NCI-H748 (cell line): Measurements from ENCODE around the gene UBR1.
"Not testable (repeated sequence)": the region's sequence is repeated elsewhere in the genome, so short reads cannot be mapped to it uniquely, and the experiment has no call there.

Experiments
- DNase-seq: peaks from one replicate; lab custom pipeline; 2025; ENCODE audit not compliant: unreplicated experiment; lab: John Stamatoyannopoulos, UW

The UBR1 gene

DNA sequence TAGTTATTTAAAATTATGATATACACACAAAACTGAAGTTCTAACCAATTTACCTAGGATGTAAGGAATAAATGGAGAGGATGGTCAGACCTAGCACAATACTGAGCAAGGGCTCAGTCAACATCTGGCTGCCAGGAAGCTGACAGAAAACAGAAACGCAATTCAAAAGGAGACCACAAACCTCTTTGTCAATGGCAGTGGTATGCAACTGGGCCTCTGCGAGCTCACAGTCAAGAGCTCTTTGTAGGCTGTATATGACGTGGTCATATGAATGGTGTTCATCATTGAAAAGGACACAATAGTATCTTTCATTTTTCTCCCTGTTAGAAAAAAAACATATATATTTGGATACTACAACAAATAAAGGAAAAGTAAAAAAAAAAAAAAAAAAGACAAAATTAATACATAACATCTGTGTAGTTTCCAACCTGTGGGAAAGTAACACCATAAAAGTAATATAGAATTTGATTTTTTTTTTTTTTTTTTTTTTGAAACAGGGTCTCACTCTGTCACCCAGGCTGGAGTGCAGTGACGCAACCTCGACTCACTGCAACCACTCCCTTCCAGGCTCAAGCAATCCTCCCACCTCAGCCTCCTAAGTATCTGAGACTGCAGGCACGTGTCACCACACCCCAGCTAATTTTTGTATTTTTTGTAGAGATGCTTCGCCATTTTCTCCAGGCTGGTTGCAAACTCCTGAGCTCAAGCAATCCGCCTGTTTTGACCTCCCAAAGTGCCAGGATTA lies 37.9 kb downstream of the UBR1 start:
- DNase-seq, result no peak

DNA sequence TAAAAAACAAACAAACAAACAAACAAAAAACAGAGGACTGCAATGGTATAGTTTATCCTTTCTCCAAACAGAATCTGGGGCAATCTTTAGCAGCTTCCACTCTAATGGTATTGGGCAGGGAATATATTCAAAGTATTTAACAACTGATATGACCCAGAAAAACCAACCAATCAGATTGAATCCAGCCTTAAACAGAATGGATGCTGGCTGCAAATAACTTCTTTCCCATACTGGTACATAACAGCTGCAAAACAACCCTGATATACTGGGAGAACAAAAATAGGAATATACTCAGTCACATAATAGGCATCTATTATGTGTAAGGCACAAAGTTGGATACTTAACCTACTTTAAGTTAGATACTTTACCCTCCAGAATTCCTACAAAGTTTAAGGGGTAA lies 49.1 kb downstream of the UBR1 start:
- no peak for DNase-seq

DNA sequence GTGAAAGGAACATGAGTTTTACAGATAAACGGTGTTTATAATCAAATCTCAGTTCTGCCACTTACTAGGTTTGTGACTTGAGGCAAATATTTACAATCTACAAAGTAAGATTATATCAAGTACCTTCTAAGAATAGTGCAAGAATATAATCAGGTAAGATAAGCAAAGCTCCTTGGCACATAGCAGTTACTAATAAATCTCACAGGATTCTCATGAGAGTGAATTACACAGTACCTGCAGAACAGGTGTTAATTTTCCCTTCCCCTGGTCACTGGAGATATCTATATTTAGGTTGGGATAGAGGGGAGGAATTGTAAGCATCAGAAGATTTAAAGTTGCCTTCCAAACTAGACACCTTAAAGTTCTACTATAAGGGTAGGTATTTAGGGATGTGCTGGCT lies 53.0 kb downstream of the UBR1 start:
- no peak for DNase-seq

DNA sequence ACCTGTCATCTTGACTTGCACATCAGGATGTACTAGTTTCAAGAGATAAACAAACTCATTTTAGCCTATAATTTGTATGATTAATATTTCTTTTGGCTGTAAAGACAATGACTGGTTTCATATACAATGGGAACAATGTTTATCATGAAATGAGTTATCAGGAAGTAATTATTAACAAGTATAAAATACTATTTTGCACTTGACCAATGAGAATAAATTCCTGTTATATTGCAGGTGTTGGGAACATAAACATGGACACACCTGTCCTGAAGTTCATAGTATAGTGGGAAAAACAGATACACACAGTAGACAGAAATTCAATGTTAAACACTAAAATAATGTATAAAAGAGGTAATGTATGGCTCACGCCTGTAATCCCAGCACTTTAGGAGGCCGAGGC lies 56.9 kb downstream of the UBR1 start:
- no peak for DNase-seq

DNA sequence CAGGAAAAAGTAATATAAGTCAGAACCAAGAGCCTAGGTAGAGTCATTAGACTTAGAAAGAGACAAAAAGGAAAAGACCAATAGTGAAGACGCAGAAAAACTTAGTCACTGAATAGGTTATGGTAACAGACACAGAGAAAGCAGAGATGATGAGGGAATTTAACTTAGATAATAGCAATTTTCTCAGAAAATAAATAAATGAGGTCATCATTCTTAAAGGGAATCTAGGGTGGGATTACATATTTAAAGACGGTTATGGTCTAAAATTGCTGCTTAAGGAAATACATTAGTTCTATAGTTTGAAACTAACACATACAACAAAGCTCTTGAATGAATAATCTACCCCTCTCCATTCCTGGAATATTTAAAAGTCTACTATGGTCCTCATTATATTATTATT lies 59.4 kb downstream of the UBR1 start:
- no peak for DNase-seq

DNA sequence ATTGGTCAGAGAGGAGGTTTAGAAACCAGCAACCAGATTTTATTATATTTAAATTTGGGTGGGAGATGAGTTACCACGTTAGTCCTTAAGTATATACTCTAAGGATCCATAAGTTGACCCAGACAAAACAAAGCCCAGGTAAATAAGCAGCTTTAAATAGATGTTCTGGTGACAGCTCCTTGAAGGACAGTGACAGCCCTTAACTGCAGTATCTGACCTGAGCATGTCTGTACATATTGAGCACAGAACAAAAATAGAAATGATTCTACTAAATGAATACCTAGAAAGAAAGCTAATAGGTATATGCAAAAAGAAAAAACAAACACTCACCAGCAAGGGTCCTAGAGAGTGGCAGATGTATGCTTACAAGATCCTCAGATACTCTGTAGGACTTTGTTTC lies 63.0 kb downstream of the UBR1 start:
- no peak for DNase-seq

DNA sequence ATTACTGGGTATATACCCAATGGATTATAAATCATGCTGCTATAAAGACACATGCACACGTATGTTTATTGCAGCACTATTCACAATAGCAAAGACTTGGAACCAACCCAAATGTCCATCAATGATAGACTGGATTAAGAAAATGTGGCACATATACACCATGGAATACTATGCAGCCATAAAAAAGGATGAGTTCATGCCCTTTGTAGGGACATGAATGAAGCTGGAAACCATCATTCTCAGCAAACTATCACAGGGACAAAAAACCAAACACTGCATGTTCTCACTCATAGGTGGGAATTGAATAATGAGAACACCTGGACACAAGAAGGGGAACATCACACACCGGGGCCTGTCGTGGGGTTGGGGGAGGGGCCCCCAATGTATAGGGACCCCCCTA lies 64.8 kb downstream of the UBR1 start:
- not testable (repeated sequence) for DNase-seq

DNA sequence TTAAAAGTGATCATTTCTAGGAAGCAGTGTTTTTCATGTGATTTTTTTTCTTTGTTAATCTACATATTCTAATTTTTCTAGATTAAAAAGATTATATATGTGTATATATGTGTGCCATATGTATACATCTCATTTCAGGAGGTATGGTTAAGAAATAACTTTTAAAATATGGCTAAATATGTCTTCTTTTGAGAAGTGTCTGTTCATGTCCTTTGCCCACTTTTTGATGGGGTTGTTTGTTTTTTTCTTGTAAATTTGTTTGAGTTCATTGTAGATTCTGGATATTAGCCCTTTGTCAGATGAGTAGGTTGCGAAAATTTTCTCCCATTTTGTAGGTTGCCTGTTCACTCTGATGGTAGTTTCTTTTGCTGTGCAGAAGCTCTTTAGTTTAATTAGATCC lies 70.6 kb downstream of the UBR1 start:
- not testable (repeated sequence) for DNase-seq

DNA sequence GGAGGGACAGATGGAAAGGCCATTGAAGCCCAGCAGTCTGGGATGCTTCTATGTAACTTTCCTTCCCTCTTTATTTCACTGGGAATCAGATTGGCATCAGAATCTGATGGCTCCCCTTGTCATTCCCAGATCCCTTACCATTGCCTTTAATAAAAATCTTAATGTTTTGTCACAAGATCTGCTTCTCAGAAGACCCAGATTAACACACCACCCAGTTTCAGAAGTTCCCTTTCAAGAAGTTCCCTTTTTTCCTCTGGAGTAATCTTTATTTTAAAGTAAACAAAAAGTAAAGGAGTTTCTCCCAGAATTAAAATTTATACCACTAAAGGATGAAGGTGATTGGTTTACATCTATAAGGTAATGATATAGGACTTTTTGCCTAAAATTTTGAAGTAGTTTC lies 76.4 kb downstream of the UBR1 start:
- no peak for DNase-seq

DNA sequence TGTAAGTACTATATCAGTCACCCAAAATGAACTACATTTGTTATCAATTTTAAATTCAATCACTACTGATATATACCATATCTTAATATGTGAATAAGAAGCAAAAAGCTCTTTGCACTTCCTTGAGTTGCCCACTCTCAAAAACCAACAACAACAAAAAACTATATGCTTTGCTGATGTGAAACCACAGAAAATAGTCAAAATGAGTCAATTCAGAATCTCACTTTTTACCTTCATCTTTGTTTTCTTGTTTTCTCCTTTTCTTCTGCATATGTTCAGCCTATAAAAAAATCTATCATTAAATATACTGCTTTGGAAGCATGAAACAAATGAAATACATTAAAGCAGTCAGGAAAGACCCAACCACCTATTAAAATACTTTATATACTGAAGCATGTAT lies 80.7 kb downstream of the UBR1 start:
- no peak for DNase-seq

DNA sequence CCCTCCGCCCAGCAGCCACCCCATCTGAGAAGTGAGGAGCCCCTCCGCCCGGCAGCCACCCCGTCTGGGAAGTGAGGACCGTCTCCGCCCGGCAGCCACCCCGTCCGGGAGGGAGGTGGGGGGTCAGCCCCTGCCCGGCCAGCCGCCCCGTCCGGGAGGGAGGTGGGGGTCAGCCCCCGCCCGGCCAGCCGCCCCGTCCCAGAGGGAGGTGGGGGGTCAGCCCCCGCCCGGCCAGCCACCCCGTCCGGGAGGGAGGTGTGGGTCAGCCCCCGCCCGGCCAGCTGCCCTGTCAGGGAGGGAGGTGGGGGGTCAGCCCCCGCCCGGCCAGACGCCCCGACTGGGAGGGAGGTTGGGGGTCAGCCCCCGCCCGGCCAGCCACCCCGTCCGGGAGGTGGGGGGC lies 91.2 kb downstream of the UBR1 start:
- not testable (repeated sequence) for DNase-seq

DNA sequence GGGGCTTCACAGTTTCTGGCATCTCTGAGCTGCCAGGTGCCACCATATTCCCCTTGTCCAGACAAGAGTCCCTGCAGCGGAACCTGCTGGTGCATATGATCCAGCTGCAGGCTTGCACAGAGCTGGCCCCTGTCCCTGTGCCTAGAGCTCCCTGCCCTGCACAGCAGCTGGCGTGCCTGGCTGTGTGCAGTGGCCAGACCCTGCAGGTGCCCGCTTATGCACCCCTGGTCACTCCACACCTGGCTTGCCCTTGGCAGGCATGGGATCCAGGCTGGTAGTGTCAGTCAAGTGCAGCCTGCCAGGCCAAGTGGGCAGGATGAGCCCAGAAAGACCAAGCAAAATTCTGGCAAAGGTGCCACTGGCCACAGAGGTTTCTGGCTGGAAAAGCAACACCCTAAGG lies 96.6 kb downstream of the UBR1 start:
- DNase-seq, result no peak

DNA sequence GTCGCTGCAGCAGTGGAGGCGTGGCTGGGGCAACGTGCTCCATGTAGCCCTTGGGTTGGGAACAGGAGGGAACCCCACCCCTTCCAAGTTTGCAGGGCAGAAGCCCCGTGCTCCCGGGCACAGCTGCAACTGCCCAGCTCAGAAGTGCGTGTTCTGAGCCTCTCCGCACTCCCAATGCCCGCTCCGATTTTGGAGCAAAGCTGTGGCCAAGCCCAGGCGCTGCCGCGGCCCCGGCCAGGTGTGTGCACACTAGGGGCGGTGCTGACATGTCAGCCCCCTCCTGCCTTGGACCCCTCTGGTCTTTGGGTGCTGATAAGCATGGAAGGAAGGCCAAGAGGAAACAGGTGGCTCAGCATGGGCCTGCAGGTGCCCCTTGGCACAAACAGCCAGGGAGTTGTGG lies 97.7 kb downstream of the UBR1 start:
- no peak for DNase-seq

DNA sequence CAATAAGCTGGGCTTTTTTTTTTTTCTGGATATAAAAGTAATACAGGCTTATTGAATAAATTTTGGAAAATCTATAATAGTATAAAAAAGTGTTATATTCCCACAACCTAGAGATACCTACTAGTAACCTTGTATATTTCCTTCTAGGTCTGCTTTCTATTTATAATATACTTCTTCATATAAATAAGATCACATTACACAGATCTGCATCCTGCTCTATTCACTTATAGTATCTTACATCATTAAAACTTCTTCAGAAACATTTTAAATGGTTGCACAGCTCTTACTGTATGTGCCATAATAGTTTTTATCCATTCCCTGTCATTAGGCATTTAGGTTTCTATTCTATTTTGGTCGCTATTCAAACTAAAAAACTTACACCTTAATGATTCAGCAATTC lies 98.3 kb downstream of the UBR1 start:
- no peak for DNase-seq

DNA sequence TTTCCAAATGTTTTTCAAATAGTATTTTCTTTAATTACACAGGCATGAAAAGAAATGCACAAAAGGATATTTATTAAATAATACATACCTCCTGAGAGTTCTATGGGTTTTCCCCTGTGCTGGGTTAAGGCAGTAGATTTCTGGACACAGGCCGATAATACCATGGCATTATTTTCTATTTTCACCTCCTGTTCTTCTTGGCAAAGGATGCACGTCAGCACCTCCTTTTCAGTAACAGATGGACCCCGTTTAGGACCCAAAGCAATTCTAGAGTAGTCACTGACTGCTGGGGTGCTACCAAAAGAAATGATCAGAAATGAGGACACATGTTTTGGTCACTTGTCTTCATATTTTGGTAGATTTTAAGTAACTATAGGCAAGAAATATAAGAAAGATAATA lies 98.8 kb downstream of the UBR1 start:
- DNase-seq, result no peak

DNA sequence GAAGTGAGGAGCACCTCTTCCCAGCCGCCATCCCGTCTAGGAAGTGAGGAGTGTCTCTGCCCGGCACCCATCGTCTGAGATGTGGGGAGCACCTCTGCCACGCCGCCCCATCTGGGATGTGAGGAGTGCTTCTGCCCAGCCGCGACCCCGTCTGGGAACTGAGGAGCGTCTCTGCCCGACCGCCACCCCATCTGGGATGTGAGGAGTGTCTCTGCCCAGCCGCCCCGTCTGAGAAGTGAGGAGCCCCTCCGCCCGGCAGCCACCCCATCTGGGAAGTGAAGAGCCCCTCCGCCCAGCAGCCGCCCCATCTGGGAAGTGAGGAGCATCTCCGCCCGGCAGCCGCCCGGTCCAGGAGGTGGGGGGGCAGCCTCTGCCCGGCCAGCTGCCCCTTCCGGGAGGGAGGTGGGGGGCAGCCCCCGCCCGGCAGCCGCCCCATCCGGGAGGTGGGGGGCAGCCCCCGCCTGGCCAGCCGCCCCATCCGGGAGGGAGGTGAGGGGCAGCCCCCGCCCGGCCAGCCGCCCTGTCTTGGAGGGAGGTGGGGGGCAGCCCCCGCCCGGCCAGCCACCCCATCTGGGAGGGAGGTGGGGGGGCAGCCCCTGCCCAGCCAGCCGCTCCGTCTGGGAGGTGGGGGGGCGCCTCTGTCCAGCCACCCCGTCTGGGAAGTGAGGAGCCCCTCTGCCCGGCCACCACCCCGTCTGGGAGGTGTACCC lies 100.8 kb downstream of the UBR1 start:
- DNase-seq, result not testable (repeated sequence)

DNA sequence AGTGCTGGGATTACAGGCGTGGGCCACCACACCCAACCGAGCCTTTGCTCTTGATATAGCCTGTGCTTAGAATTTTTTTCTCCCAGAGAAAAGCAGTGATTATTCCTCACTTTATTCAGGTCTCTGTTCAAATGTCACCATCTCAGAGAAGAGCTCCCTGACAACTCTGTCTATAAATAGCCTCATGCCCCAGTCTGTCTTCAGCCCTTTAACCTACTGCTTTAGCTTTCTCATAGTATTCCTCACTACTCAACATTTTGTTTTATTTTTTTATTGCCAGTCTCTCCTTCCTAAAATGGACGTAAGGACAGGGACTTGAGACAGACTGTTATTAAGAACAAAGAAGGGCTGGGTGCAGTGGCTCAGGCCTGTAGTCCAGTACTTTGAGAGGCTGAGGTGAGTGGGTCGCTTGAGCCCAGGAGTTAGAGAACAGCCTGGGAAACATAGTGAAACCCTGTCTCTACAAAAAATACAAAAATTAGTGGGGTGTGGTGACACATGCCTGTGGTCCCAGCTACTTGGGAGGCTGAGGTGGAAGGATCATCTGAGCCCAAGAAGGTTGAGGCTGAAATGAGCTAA lies 106.5 kb downstream of the UBR1 start:
- no peak for DNase-seq

DNA sequence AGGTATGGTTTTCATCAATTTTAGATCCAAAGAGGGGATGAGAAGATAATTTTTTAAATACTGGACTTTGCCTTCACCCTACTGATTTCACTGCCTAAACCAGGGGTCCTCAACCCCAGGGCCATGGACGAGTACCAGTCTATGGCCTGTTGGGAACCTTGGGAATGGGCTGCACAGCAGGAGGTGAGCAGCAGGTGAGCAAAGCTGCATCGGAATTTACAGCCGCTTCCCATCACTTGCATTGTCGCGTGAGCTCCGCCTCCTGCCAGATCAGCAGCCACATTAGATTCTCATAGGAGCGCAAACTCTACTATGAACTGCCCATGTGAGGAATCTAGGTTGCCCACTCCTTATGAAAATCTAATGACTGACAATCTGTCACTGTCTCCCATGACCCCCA lies 109.0 kb downstream of the UBR1 start:
- DNase-seq, result no peak

DNA sequence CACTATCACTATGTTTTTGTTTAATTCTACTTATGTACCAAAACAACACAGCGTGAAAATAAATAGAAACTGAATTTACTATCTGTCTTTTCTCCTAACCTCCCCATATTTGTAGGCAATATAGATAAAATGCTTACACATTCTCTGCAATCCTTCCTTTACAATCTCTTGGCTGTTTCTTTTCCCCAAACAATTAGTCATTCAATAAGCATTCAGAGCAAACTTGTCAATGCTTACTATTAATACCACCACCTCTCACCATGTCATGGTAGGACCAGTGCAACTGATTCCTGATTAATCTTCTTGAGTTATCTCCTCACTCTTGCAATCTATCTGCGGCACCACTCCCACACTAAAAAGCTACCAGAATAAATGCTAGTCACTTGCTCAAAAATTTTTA lies 111.3 kb downstream of the UBR1 start:
- DNase-seq, result no peak

DNA sequence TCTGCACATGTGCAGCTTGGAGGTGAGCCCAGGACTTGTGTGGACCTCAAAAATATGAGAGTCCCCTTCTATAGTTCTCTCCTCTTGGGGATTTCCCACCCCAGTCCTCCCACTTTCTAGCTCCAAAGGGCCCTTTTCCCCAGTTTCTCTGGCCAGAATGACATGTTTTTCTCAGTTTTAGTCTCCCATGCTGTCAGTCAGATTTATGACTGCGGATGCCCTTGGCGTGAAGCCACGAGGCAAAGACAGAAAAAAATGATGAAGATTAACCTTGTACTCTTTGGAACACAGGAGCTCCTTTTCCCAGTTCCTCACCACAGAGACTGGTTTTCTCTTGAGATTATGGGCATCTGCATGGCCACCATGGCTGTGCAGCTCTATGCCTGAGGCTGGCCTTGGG lies 113.2 kb downstream of the UBR1 start:
- DNase-seq, result no peak

DNA sequence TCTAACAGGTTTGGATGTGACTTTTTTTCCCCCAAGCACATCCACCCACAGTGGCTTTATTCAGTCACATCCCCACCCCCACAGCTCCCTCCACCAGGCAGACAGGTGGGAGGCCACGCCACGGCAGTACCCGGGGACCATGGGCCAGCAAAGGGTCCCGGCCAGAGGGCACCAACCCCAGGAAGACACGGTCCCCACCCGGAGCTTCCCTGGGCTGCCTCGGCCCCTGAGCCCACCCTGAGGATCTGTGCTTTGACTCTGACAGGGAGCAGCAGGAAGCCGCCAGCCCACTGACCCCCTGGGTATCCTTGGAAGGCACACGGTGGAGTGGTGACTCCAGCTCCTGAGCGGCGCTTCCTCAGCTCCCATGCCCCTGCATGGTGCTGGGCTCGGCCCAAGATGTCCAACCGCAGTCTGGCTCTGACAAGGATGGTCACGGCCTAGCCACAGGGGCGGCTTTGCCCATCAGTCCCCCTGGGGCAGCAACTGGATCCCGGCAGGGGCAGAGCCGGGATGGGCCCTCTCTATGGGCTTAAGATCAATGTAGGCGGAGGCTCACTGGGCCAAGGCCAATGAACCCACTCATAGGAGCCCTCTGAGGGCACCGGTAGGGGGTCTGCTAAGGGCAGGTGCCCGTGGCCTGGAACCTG lies 119.0 kb downstream of the UBR1 start:
- no peak for DNase-seq

DNA sequence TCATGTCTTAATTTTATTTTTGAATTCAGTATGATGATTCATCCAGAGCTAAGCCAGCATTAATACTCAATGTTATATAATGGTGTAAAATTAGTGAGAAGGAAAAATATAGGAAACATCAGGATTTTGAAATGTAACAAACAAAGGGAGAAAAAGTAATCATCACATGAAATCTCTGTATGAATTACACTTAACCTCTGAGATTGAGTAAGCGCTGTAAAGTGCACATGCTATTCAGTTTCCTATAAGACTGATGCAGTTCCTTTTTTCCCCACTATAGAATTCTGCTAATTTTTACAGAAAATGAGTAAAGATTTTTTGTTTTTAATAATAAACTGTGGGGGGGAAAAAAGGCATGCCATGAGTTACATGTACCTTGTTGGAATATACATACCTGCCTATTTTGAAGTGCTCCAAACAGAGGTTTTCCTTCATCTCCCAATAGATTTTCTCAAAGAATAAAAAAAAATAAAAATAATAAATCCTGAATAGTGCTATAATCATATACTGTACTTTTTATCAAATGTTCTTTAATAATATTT lies 121.3 kb downstream of the UBR1 start:
- no peak for DNase-seq
